Inflammatory macrophage (primary cell): ENCODE data around the gene RNASEH1.
"Not testable (repeated sequence)": the region's sequence is repeated elsewhere in the genome, so short reads cannot be mapped to it uniquely, and the experiment has no call there.

Experiments
- DNase-seq, 2 donors: peaks; one replicate each; pipeline ENCODE4 v3.0.0-alpha.2; 2020 to 2022

RNASEH1 gene

DNA sequence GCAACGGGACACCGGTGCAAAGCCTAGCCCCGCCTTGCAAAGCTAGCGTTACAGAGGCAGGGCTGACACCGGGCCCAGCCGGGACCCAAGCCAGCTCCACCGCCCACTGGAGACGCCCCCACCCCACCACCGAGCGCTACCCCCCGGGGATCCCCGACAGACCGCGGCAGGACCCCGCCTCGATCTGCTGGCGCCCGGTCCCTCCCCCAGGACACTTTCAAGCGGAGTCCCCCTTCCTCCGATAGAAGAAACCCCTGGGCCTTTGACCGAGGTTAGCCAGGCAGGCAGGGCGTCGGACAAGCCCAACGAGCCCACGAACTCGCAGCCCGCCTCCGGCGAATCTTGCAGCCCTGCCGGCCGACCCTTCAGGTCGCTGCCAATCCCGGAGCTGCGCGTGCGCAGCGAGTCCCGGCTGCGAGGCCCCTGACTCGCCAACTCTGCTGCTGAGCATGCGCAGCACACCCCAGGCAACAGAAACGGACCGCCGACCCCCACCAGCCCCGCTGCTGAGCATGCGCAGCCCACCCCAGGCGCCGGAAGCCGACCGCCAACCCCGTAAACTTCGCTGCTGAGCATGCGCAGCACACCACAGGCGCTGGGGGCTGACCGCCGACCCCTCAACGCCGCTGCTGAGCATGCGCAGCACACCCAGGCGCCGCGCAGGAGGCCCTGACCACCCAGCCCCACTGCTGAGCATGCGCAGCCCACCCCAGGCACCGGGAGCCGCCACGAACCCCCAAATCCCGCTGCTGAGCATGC, 39.5 kb downstream of the RNASEH1 start:
- peak; percentile 97 to 99 for DNase-seq

DNA sequence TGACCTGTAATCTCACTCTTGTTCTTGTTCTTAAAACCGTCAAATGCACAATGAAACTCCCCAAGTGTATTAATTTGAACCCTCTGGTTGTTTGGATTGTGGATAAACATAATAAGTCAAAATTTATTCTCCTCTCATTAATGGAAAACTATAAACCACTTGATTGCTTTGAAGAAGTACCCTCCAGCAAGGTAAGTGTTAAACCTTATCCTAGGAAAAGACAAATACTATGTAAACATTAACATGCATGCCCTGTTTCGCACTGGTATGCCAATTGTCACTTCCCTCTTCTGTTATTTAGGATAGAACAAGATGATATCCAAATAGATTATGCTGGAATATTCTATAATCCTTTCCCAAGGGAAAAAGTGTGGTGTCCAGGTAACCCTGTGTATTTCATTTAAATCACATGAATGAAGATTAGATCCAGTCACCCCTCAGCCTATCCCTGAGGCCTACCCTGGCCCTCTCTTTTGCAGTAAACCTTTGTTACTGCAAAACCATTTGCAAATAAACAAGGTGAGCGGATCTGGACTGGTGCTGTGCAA, 40.1 kb downstream of the RNASEH1 start:
- no peak for DNase-seq

DNA sequence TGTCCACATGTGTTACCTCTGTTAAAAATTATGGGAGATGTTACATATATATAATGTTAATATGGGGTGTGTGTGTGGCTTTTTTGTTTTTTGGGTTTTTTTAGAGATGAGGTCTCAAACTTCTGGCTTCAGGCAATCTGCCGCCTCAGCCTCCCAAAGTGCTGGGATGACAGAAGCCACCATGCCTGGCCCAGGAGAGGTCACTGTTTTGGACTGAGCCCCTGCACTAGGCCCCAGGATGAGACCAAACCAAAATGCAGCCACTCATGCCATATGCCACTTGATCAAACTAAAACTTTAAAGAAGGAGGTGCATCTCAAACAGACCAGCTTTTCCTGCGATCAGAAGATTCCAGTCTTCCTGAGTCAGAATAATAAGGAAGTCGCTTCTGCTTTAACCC, 41.3 kb downstream of the RNASEH1 start:
- no peak for DNase-seq

DNA sequence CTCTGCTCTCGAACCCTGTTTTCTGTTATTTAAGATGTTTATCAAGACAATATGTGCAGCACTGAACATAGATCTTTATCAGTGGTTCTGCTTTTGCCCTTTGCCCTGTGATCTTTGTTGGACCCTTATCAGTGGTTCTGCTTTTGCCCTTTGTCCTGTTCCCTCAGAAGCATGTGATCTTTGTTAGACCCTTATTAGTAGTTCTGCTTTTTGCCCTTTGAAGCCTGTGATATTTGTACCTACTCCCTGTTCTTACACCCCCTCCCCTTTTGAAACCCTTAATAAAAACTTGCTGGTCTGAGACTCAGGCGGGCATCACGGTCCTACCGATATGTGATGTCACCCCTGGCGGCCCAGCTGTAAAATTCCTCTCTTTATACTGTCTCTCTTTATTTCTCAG, 42.7 kb downstream of the RNASEH1 start:
- not testable (repeated sequence) for DNase-seq

DNA sequence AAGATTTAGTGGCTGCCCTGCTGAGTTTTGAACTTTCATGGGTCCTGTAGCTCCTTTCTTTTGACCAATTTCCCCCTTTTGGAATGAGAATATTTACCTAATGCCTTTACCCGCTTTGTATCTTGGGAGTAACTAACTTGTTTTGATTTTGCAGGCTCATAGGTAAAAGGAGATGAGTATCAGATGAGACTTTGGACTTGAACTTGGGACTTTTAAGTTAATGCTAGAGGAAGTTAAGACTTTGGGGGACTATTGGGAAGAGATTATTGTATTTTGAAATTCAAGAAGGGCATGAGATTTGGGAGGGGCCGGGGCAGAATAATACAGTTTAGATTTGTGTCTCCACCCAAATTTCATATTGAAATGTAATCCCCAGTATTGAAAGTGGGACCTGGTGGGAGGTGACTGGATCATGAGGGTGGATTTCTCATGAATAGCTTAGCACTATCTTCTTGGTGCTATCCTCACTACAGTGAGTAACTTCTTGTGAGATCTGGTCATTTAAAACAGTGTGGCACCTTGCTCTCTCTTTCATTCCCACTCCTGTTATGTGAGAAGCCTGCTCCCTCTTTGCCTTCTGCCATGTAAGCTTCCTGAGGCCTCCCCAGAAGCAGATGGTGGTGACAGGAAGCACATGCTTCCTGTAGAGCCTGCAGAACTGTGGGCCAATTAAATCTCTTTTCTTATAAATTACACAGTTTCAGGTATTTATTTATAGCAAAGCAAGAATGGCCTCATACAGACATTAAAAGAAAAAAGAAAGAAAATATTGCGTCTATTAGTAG, 44.9 kb downstream of the RNASEH1 start:
- DNase-seq: no peak

DNA sequence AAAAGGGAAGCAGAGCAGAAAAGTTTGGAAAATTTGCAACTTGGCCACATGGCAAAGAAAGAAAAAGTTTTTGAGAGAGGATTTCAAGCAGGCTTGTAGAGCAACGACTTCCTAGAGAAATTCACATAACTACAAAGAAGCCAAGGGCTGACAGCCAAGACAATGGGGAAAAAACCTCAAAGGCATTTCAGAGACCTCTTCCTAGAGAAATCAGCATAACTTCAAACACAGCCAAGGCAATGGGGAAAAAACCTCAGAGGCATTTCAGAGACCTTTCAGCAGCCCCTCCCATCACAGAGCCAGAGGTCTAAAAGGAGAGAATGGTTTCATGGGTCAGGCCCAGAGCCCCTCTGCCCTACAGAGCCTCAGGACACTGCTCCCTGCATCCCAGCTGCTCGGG, 46.0 kb downstream of the RNASEH1 start:
- DNase-seq: no peak

DNA sequence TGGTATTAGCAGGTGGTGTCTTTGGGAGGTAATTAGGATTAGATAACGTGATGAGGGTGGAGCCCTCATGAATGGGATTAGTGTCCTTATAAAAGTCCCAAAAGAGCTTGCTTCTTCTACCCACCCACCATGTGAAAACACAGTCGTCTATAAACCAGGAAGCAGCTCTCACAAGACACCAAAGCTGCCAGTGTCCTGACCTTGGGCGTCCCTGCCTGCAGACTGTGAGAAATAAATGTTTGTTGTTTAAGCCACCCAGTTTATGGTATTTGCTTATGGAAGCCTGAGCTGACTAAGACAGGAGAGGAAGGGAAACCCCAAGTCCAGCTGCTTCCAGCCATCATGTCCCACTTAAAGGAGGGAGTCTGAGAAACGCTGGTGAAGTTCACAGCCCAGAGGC, 52.4 kb downstream of the RNASEH1 start:
- no peak for DNase-seq

DNA sequence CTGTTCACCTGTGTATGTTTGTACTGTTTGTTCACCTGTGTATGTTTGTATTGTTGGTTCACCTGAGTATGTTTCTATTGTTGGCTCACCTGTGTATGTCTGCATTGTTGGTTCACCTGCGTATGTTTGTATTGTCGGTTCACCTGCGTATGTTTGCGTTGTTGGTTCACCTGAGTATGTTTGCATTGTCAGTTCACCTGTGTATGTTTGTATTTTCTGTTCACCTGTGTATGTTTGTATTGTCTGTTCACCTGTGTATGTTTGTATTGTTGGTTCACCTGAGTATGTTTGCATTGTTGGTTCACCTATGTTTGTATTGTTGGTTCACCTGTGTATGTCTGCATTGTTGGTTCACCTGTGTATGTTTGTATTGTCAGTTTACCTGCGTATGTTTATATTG, 53.4 kb downstream of the RNASEH1 start:
- DNase-seq: no peak

DNA sequence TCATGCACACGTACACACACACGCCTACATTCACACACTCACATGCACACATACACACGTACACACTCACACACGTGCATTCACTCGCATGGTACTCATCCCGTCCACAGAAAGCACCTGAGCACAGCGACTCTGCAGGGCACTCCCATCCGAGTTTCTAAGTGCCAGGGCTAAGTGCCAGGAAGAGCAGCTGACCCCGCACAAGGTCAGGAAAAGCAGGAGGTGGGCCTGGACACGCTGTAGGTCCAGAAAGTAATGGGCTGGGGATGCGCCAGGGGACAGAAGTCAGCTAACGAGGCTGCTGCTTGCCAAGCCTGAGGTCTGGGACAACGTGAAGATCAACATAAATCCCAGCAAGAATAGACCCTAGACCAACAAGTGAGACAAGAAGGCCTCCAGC, 54.6 kb downstream of the RNASEH1 start:
- DNase-seq: no peak

DNA sequence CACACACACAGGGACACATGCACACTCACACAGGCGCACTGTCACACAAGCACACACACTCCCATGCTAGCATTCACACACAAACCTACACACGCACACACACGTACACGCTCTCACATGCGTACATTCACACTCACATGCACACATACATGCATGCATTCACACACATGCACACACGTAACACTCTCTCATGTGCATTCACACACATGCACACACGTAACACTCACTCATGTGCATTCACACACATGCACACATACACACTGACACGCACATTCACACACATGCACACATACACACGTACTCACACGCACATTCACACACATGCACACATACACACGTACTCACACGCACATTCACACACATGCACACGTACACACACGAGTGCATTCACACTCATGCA, 55.1 kb downstream of the RNASEH1 start:
- no peak for DNase-seq

DNA sequence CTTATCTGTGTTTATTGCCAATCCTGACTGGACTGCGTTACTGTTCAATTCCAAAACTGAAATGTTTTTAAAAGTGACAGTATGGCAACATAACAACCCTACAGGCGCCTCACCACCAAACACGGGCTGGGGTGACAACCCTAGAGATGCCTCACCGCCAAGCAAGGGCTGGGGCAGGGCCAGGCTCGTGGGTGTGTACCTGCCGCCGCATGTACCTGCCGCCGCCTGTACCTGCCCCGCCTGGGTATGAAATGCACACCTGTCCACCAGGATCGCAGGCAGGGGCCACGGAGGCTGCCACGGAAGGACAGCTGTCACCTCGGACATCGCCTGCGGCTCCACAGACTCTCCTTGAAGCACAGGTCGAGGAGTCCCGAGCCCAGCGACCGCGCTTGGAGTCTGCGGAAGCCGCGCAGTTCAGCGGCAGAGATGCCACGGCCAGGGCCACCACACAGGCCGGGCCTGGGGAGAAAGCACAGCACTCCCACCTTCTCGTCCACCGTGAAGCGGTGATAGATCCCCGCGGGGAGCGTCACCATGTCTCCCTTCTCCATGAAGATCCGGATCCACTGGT, 57.7 kb downstream of the RNASEH1 start:
- no peak for DNase-seq

DNA sequence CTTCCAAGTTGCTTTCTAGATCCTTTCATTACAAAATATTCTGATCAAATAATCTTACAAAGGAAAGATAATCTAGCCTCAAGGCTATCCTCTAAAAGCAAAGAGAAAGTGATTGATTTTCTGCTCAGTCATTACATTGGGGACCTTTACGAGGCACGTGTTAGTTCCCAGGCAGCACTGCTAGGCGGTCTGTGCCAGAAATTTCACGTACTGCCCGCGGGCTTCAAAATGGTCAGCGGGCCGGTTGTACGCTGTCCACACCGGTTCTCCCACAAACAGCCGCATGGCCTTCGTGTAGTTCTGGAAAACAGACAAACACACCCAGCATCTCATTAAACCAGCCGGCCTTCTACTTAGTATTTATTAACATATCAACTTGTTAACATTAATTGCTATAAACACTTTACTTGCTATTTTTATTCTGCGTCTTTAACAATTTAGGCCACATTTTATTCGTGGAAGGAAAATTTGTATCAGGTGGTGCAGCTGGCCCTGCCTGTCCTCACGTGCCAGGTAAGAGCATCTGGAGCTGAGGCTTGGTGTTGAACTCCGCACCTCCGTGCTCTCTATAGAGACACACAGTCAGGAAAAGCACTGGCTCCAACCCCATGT, 59.2 kb downstream of the RNASEH1 start:
- no peak for DNase-seq

DNA sequence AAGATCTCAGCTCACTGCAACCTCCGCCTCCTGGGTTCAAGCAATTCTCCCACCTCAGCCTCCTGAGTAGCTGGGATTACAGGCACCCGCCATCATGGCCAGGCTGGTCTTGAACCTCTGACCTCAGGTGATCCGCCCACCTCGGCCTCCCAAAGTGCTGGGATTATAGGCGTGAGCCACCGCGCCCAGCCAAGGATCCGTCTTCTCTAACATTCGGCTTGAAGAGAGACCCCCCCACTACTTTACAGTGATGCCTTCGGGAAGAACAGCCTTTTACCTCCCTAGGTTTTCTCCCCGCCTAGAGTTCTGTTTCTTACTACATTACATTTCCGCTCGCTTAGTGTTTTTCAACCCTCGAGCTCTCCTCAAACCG, 61.4 kb downstream of the RNASEH1 start:
- not testable (repeated sequence) for DNase-seq
